HL-60 (cell line): ENCODE data around the gene LIMS2.

Source experiments
- DNase-seq, 2 experiments: peaks; one replicate each; pipeline ENCODE4 v3.0.0-alpha.2; 2010 to 2020; ENCODE audit warnings: low read depth in 1 of 2, low spot score in 1 of 2
- H3K27ac ChIP-seq: fragments of 250-450 bp; sonication (Bioruptor Pico); replicated peaks from 2 replicates; pipeline ENCODE4 v1.5.1; 2020; ENCODE audit warnings: mild to moderate bottlenecking, moderate library complexity
- H3K27me3 ChIP-seq: fragments of 250-450 bp; sonication (Bioruptor Pico); 2 replicates; pipeline ENCODE4 v1.5.1; 2021; ENCODE audit warnings: mild to moderate bottlenecking, moderate library complexity; ENCODE audit not compliant: insufficient read depth, poor library complexity, severe bottlenecking
- H3K4me3 ChIP-seq: replicated peaks from 2 replicates; pipeline ENCODE4 v1.5.1; 2011; ENCODE audit warnings: mild to moderate bottlenecking, control low read depth, low read length; ENCODE audit not compliant: insufficient read depth
- GABPA ChIP-seq: IDR thresholded peaks from 2 replicates; pipeline ENCODE4 v1.6.1; 2012; ENCODE audit warnings: low read depth
- POLR2AphosphoS5 ChIP-seq: IDR thresholded peaks from 2 replicates; pipeline ENCODE4 v1.6.1; 2012; ENCODE audit warnings: low read depth
- REST ChIP-seq: IDR thresholded peaks from 2 replicates; pipeline ENCODE4 v1.6.1; 2012; ENCODE audit warnings: low read depth; ENCODE audit not compliant: insufficient replicate concordance
- SPI1 ChIP-seq: IDR thresholded peaks from 2 replicates; pipeline ENCODE4 v1.6.1; 2012; ENCODE audit warnings: low read depth, mild to moderate bottlenecking, borderline replicate concordance
- TF ChIP-seq, protein P1 (sequence below): IDR thresholded peaks from one replicate; pipeline ENCODE4 v1.5.1; 2011; ENCODE audit warnings: low read length, control low read depth, inconsistent platforms; ENCODE audit not compliant: insufficient read depth

LIMS2 gene

GRCh38 chr2:127658641-127659407 is 16.5 kb downstream of the LIMS2 start:
- TF ChIP-seq REST = no peak
- TF ChIP-seq SPI1 = no peak
- no peak for TF ChIP-seq POLR2AphosphoS5
- no peak for TF ChIP-seq GABPA
- TF ChIP-seq, protein P1, sequence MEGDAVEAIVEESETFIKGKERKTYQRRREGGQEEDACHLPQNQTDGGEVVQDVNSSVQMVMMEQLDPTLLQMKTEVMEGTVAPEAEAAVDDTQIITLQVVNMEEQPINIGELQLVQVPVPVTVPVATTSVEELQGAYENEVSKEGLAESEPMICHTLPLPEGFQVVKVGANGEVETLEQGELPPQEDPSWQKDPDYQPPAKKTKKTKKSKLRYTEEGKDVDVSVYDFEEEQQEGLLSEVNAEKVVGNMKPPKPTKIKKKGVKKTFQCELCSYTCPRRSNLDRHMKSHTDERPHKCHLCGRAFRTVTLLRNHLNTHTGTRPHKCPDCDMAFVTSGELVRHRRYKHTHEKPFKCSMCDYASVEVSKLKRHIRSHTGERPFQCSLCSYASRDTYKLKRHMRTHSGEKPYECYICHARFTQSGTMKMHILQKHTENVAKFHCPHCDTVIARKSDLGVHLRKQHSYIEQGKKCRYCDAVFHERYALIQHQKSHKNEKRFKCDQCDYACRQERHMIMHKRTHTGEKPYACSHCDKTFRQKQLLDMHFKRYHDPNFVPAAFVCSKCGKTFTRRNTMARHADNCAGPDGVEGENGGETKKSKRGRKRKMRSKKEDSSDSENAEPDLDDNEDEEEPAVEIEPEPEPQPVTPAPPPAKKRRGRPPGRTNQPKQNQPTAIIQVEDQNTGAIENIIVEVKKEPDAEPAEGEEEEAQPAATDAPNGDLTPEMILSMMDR = no peak
- DNase-seq = no peak
- Histone ChIP-seq H3K27ac (no peak overlapping the region), H3K4me3 (no peak overlapping the region), H3K27me3 (no peaks in the 10 kb centered on the region)

- no peaks in the 10 kb centered on the region for H3K27me3 ChIP-seq
- H3K27ac ChIP-seq = no peak overlapping the region
- TF ChIP-seq POLR2AphosphoS5 (no peak), SPI1 (no peak), GABPA (no peak), REST (no peak)
- TF ChIP-seq, protein P1 = no peak
- no peak overlapping the region for H3K4me3 ChIP-seq
- no peak for DNase-seq
These were observed 17.2 kb downstream of the LIMS2 start for GRCh38 chr2:127658146-127658545.

DNA sequence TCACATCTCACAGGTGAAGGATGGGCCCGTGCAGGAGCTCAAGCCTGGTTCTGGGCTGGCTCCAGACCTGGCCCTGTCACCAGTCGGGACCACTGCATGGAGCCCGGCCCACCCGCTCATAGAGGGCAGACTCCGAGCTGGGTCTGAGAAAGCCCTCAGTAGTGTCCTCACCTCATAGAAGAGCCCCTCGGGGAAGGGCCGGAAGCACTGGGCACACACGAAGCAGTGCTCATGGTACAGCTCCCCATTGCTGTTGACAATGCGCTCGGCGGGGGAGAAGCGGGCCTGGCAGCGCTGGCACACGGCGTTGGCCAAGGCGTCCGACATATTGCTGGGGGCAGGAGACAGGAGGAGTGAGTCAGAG is 18.1 kb downstream of the LIMS2 start:
- no peak overlapping the region for H3K4me3 ChIP-seq
- no peak overlapping the region for H3K27ac ChIP-seq
- DNase-seq = no peak
- H3K27me3 ChIP-seq = no peaks in the 10 kb centered on the region
- no peak for TF ChIP-seq SPI1
- TF ChIP-seq POLR2AphosphoS5 = no peak

GRCh38 chr2:127656569-127657231 is 18.6 kb downstream of the LIMS2 start:
- Histone ChIP-seq H3K4me3 (no peak overlapping the region), H3K27me3 (no peaks in the 10 kb centered on the region), H3K27ac (no peak overlapping the region)
- TF ChIP-seq GABPA (no peak), SPI1 (no peak), POLR2AphosphoS5 (no peak), REST (no peak)
- TF ChIP-seq, protein P1 = no peak
- no peak for DNase-seq
